ENCODE data around the gene SDK1.

The SDK1 gene

GRCh38 chr7:3265388-3265787, 35.7 kb upstream of the SDK1 start:
- in situ Hi-C loops (cut with MboI; ENCODE audit: low pct_unique_long_range_greater_than_20kb, low sequenced_read_pairs, unreplicated experiment) = no loop called here
- TF ChIP-seq, protein P1, sequence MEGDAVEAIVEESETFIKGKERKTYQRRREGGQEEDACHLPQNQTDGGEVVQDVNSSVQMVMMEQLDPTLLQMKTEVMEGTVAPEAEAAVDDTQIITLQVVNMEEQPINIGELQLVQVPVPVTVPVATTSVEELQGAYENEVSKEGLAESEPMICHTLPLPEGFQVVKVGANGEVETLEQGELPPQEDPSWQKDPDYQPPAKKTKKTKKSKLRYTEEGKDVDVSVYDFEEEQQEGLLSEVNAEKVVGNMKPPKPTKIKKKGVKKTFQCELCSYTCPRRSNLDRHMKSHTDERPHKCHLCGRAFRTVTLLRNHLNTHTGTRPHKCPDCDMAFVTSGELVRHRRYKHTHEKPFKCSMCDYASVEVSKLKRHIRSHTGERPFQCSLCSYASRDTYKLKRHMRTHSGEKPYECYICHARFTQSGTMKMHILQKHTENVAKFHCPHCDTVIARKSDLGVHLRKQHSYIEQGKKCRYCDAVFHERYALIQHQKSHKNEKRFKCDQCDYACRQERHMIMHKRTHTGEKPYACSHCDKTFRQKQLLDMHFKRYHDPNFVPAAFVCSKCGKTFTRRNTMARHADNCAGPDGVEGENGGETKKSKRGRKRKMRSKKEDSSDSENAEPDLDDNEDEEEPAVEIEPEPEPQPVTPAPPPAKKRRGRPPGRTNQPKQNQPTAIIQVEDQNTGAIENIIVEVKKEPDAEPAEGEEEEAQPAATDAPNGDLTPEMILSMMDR (IDR thresholded peaks at IDR 0.05; ENCODE audit: extremely low read depth, insufficient read depth, missing control alignments) = no peak
- DNase-seq (ENCODE audit: low spot score) = no peak

- in situ Hi-C loops (cut with MboI; ENCODE audit: low pct_unique_long_range_greater_than_20kb, low sequenced_read_pairs, unreplicated experiment) = no loop called here
- no peak for DNase-seq (ENCODE audit: low spot score)
- TF ChIP-seq, protein P1 (IDR thresholded peaks at IDR 0.05; ENCODE audit: extremely low read depth, insufficient read depth, missing control alignments) = no peak
Observed at GRCh38 chr7:3266240-3266639, 34.8 kb upstream of the SDK1 start.

GRCh38 chr7:3267966-3268690, 32.9 kb upstream of the SDK1 start:
- TF ChIP-seq, protein P1 (IDR thresholded peaks at IDR 0.05; ENCODE audit: extremely low read depth, insufficient read depth, missing control alignments) = no peak
- no peak for DNase-seq (ENCODE audit: low spot score)
- in situ Hi-C loops (cut with MboI; ENCODE audit: low pct_unique_long_range_greater_than_20kb, low sequenced_read_pairs, unreplicated experiment) = no loop called here

DNA sequence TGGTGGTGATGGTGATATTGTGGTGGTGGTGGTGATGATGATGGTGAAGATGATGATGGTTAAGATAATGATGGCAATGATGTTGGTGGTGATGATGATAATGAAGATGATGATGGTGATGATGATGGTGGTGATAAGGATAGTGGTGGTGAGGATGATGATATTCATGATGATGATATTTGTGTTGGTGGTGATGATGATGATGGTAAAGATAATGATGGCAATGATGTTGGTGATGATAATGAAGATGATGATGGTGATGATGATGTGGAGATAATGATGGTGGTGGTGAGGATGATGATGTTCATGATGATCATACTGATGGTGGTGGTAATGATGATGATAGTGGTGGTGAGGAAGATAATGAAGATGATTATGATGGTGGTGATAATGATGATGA, 30.7 kb upstream of the SDK1 start:
- no peak for DNase-seq (ENCODE audit: low spot score)
- TF ChIP-seq, protein P1 (IDR thresholded peaks at IDR 0.05; ENCODE audit: extremely low read depth, insufficient read depth, missing control alignments) = no peak
- in situ Hi-C loops (cut with MboI; ENCODE audit: low pct_unique_long_range_greater_than_20kb, low sequenced_read_pairs, unreplicated experiment) = no loop called here

DNA sequence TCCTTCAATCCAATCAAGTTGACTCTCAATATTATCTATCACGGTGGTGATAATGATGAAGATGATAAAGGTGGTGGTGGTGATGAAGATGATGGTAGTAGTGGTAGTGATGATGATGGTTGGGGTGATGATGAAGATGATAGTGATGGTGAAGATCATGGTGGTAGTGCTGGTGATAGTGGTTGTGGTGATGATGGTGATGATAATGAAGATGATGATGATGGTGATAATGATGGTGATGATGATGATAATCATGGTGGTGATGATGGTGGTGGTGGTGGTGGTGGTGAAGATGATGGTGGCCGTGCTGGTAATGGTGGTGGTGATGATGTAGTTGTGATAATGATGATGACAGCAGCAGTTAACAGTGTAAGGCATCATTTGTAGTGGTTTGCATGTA, 29.8 kb upstream of the SDK1 start:
- no peak for DNase-seq (ENCODE audit: low spot score)
- in situ Hi-C loops (cut with MboI; ENCODE audit: low pct_unique_long_range_greater_than_20kb, low sequenced_read_pairs, unreplicated experiment) = no loop called here
- TF ChIP-seq, protein P1 (IDR thresholded peaks at IDR 0.05; ENCODE audit: extremely low read depth, insufficient read depth, missing control alignments) = no peak

DNA sequence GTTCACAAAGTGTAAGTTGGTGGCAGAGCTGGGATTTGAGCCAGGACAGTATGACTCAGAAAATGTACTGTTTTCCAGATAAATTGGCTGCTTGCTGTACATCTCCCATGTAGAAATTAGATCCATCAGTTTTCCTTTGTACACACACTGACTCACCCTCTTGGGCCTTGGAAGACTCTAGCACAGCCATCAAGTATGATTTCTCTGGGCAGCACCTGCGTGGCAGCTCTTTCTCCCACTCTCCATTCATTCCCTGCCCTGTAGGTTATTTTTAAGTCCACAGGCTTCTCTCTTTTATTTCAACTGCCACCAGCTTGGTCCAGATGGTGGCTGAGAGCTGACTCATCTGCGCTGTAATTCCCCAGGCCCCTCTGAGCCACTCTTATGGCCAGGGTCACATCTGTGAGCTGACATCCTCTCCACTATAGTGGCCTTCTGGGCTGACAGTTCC, 28.3 kb upstream of the SDK1 start:
- in situ Hi-C loops (cut with MboI; ENCODE audit: low pct_unique_long_range_greater_than_20kb, low sequenced_read_pairs, unreplicated experiment) = no loop called here
- no peak for DNase-seq (ENCODE audit: low spot score)
- TF ChIP-seq, protein P1 (IDR thresholded peaks at IDR 0.05; ENCODE audit: extremely low read depth, insufficient read depth, missing control alignments) = no peak
